OCI-LY7 (cell line): ENCODE measurements around the gene TPPP3. TPM values are rescaled to one million over a fixed set of nuclear protein-coding genes. Genes with fewer than 3 reads are reported as not detected.

Experiments used
- BruUV-seq: library from RNA; stranded (reverse); fragments of 400-500 nt; replicated peaks from 2 replicates; lab custom pipeline; 2021; lab: Mats Ljungman, UMichigan
- CTCF ChIA-PET: fragments of 300-600 bp; sonication (Branson Sonifier 250); formaldehyde crosslinking; loops from one replicate; lab custom pipeline; 2022; ENCODE audit warnings: antibody characterized with exemption; ENCODE audit not compliant: unreplicated experiment; lab: Charles Lee
- POLR2A ChIA-PET: fragments of 300-600 bp; sonication (Branson Sonifier 250); formaldehyde crosslinking; loops from one replicate; lab custom pipeline; 2022; ENCODE audit warnings: antibody characterized with exemption; lab: Charles Lee
- DNase-seq: peaks from one replicate; pipeline ENCODE4 v3.0.0-alpha.2; 2015; ENCODE audit warnings: low spot score
- H2AFZ ChIP-seq: fragments of 200-600 bp; sonication (generic), shearing (Covaris generic); 2 replicates; pipeline ENCODE4 v1.6.1; 2014; ENCODE audit warnings: mild to moderate bottlenecking, antibody characterized with exemption, low read length, moderate library complexity
- H3K27ac ChIP-seq: fragments of 200-600 bp; sonication (generic); 2 replicates; pipeline ENCODE4 v1.5.1; 2014; ENCODE audit warnings: mixed run types, low read depth, mild to moderate bottlenecking, moderate library complexity, low read length, inconsistent platforms; ENCODE audit not compliant: poor library complexity, severe bottlenecking
- H3K36me3 ChIP-seq: fragments of 200-600 bp; sonication (generic); 2 replicates; pipeline ENCODE4 v1.6.1; 2014; ENCODE audit warnings: mild to moderate bottlenecking, antibody characterized with exemption, low read length, moderate library complexity, mixed read lengths; ENCODE audit not compliant: insufficient read depth
- H3K4me1 ChIP-seq: fragments of 200-600 bp; sonication (generic); 2 replicates; pipeline ENCODE4 v1.5.1; 2014; ENCODE audit warnings: mild to moderate bottlenecking, low read length; ENCODE audit not compliant: insufficient read depth, poor library complexity, severe bottlenecking
- H3K4me2 ChIP-seq: fragments of 200-600 bp; sonication (generic); 2 replicates; pipeline ENCODE4 v1.6.1; 2014; ENCODE audit warnings: mild to moderate bottlenecking, low read length
- H3K4me3 ChIP-seq: fragments of 200-600 bp; sonication (generic); 2 replicates; pipeline ENCODE4 v1.5.1; 2014; ENCODE audit warnings: mild to moderate bottlenecking, low read depth, low read length; ENCODE audit not compliant: poor library complexity, severe bottlenecking
- H3K79me2 ChIP-seq: fragments of 200-600 bp; sonication (generic); 2 replicates; pipeline ENCODE4 v1.6.1; 2016; ENCODE audit warnings: low read depth, mild to moderate bottlenecking, low read length, moderate library complexity, mixed read lengths; ENCODE audit not compliant: insufficient read depth
- H3K9me2 ChIP-seq: fragments of 200-600 bp; sonication (generic); 2 replicates; pipeline ENCODE4 v1.6.1; 2016; ENCODE audit warnings: mild to moderate bottlenecking, low read length, mixed read lengths; ENCODE audit not compliant: insufficient read depth
- H3K9me3 ChIP-seq: fragments of 200-600 bp; sonication (generic); 2 replicates; pipeline ENCODE4 v1.6.1; 2014; ENCODE audit warnings: mild to moderate bottlenecking, mixed run types, low read length, mixed read lengths
- H4K20me1 ChIP-seq: fragments of 200-600 bp; sonication (generic); 2 replicates; pipeline ENCODE4 v1.6.1; 2014; ENCODE audit warnings: mild to moderate bottlenecking, antibody characterized with exemption, low read length, moderate library complexity, mixed read lengths; ENCODE audit not compliant: insufficient read depth
- CTCF ChIP-seq: fragments of 200-600 bp; sonication (generic); conservative IDR thresholded peaks from 2 replicates; pipeline ENCODE4 v1.5.1; 2014; ENCODE audit warnings: mild to moderate bottlenecking, antibody characterized with exemption, low read length, moderate library complexity, mixed read lengths
- EZH2phosphoT487 ChIP-seq: fragments of 200-600 bp; sonication (generic); IDR thresholded peaks from 2 replicates; pipeline ENCODE4 v1.6.1; 2018; ENCODE audit warnings: low read depth, borderline replicate concordance, mild to moderate bottlenecking, mixed run types, antibody characterized with exemption, low read length, moderate library complexity, mixed read lengths
- intact Hi-C: fragments of 100-400 bp; cut with micrococcal nuclease; formaldehyde crosslinking; loops from one replicate; pipeline ENCODE4 v1.10.0; 2022; ENCODE audit not compliant: unreplicated experiment
- total RNA-seq, 2 experiments: library from RNA; depleted of rRNA in 1 of 2; stranded (reverse); fragments of >200 nt in 1 of 2; shearing (Covaris generic) in 1 of 2; gene quantifications; 2 replicates each; pipeline ENCODE4 v1.2.3, GENCODE V29; 2014 to 2022

The TPPP3 gene
- total RNA-seq, 2 experiments from 2014 or later, result not detected

- no peaks in the 10 kb centered on the region for H3K79me2 ChIP-seq
- TF ChIP-seq CTCF, result peak; percentile 79
- no peak for TF ChIP-seq EZH2phosphoT487
- H3K4me3 ChIP-seq, result no peak overlapping the region
- no peaks in the 10 kb centered on the region for H3K9me3 ChIP-seq
- ChIA-PET CTCF (interaction anchor here (0.6 to 1.9 kb wide), 3 partner anchors 9 to 168 kb away, joined by 3 to 4 read pairs (median 4); no protein-coding TSS in a partner anchor), POLR2A (no interaction called here)
- H2AFZ ChIP-seq, result no peak overlapping the region
- H3K4me2 ChIP-seq, result no peak overlapping the region
- DNase-seq, result peak; percentile 70
- H3K9me2 ChIP-seq, result no peaks in the 10 kb centered on the region
- intact Hi-C loops, result loop anchor here (1.0 kb wide), 3 partner anchors 19 to 86 kb away; no protein-coding TSS in a partner anchor
- no peaks in the 10 kb centered on the region for H3K4me1 ChIP-seq
- BruUV-seq, result no TSS peak
- no peaks in the 10 kb centered on the region for H4K20me1 ChIP-seq
- no peak overlapping the region for H3K27ac ChIP-seq
- no peaks in the 10 kb centered on the region for H3K36me3 ChIP-seq
Observed at GRCh38 chr16:67428146-67428731, 34.9 kb upstream of the TPPP3 start.

GRCh38 chr16:67426950-67427349, 33.7 kb upstream of the TPPP3 start:
- POLR2A ChIA-PET, result no interaction called here
- H4K20me1 ChIP-seq, result no peaks in the 10 kb centered on the region
- no peaks in the 10 kb centered on the region for H3K9me2 ChIP-seq

More at GRCh38 chr16:67426950-67427349, 33.7 kb upstream of the TPPP3 start:
- no peaks in the 10 kb centered on the region for H3K4me1 ChIP-seq
- no peak for DNase-seq
- H3K4me3 ChIP-seq, result no peak overlapping the region
- no peak overlapping the region for H3K4me2 ChIP-seq
- intact Hi-C loops, result no loop called here
- CTCF ChIA-PET, result interaction anchor here (0.5 to 1.9 kb wide), 3 partner anchors 44 to 166 kb away, joined by 3 to 5 read pairs (median 4); no protein-coding TSS in a partner anchor
- no peaks in the 10 kb centered on the region for H3K36me3 ChIP-seq
- no TSS peak for BruUV-seq
- no peak overlapping the region for H3K27ac ChIP-seq
- H3K79me2 ChIP-seq, result no peaks in the 10 kb centered on the region
- H2AFZ ChIP-seq, result no peak overlapping the region
- H3K9me3 ChIP-seq, result no peaks in the 10 kb centered on the region
- TF ChIP-seq EZH2phosphoT487 (no peak), CTCF (no peak)
